GM18511 (cell line): ENCODE data around the gene LONRF3.
"Not testable (repeated sequence)": the region's sequence is repeated elsewhere in the genome, so short reads cannot be mapped to it uniquely, and the experiment has no call there.

Experiments
- ATAC-seq: cut with Tn5 transposase; IDR thresholded peaks from one replicate; pipeline ENCODE4 v1.9.1; 2021; ENCODE audit warnings: mild to moderate bottlenecking, moderate library complexity; ENCODE audit not compliant: unreplicated experiment

Gene LONRF3

GRCh38 chrX:119029656-119030055 lies 55.2 kb downstream of the LONRF3 start:
- ATAC-seq = not testable (repeated sequence)

- ATAC-seq = no peak
Observed at GRCh38 chrX:119030990-119031389, 56.6 kb downstream of the LONRF3 start.

- ATAC-seq = no peak
Observed at GRCh38 chrX:119036107-119037029, 62.0 kb downstream of the LONRF3 start.

GRCh38 chrX:119040432-119040831 lies 66.0 kb downstream of the LONRF3 start:
- ATAC-seq = no peak

GRCh38 chrX:119041175-119041574 lies 66.8 kb downstream of the LONRF3 start:
- ATAC-seq = no peak

- no peak for ATAC-seq
Observed at GRCh38 chrX:119042040-119042439, 67.6 kb downstream of the LONRF3 start.

- no peak for ATAC-seq
Observed at GRCh38 chrX:119042996-119043395, 68.6 kb downstream of the LONRF3 start.

GRCh38 chrX:119045884-119046283 lies 71.5 kb downstream of the LONRF3 start:
- ATAC-seq = no peak

GRCh38 chrX:119055687-119056086 lies 81.3 kb downstream of the LONRF3 start:
- ATAC-seq = no peak

GRCh38 chrX:119062750-119063374 lies 88.4 kb downstream of the LONRF3 start:
- no peak for ATAC-seq

GRCh38 chrX:119063428-119063827 lies 89.0 kb downstream of the LONRF3 start:
- ATAC-seq = no peak

- peak; percentile 68 for ATAC-seq
Observed at GRCh38 chrX:119067023-119067739, 92.8 kb downstream of the LONRF3 start.
